ENCODE data around the gene ATG4A.

The ATG4A gene

GRCh38 chrX:108053218-108053617, 38.4 kb upstream of the ATG4A start:
- H3K79me1 ChIP-seq (replicated peaks; ENCODE audit: low read length, poor library complexity, severe bottlenecking) = no peaks in the 10 kb centered on the region
- H3K4me3 ChIP-seq (ENCODE audit: insufficient read depth in 1 of 2, low read depth in 1 of 2, low read length in 2 of 2) = no peak overlapping the region
- no peak overlapping the region for H3K27ac ChIP-seq (ENCODE audit: low read length, poor library complexity, severe bottlenecking)
- no peak overlapping the region for H2BK120ac ChIP-seq (ENCODE audit: low read depth, low read length)
- H2BK5ac ChIP-seq (ENCODE audit: low read depth, low read length, poor library complexity, severe bottlenecking) = no peak overlapping the region
- H3K4me2 ChIP-seq (ENCODE audit: low read length, poor library complexity, severe bottlenecking) = no peak overlapping the region
- no peak overlapping the region for H3K9ac ChIP-seq (ENCODE audit: low read length)
- H3K18ac ChIP-seq (ENCODE audit: low read depth in 1 of 2, low read length in 2 of 2) = no peak overlapping the region
- no peak overlapping the region for H4K8ac ChIP-seq (ENCODE audit: low read length)
- H2AFZ ChIP-seq (ENCODE audit: low read depth, low read length) = no peak overlapping the region
- no peak overlapping the region for H2BK15ac ChIP-seq (ENCODE audit: low read depth, poor library complexity, severe bottlenecking)
- no peaks in the 10 kb centered on the region for H3K9me3 ChIP-seq (ENCODE audit: control insufficient read depth, low read length)
- H3K4ac ChIP-seq (ENCODE audit: low read depth in 1 of 2, low read length in 2 of 2) = no peak overlapping the region
- H4K91ac ChIP-seq (ENCODE audit: low read length) = no peak overlapping the region
- H3K14ac ChIP-seq (ENCODE audit: low read length in 2 of 2) = no peak overlapping the region
- no peaks in the 10 kb centered on the region for H3K36me3 ChIP-seq (ENCODE audit: control insufficient read depth in 1 of 2, insufficient read depth in 2 of 2, low read depth in 1 of 2, low read length in 2 of 2)
- no peak for DNase-seq
- no peak overlapping the region for H2BK12ac ChIP-seq (ENCODE audit: low read length in 2 of 2)
- no peak overlapping the region for H2AK5ac ChIP-seq (ENCODE audit: low read length, severe bottlenecking)
- H3K27me3 ChIP-seq (ENCODE audit: control insufficient read depth in 1 of 2, insufficient read depth in 1 of 2, low read length in 2 of 2) = peaks cover 0 to 27% of the 10 kb centered on the region in 2 experiments
- no peaks in the 10 kb centered on the region for H3K4me1 ChIP-seq (ENCODE audit: control insufficient read depth, insufficient read depth, low read depth, low read length)
- H3K23ac ChIP-seq (ENCODE audit: low read length in 2 of 2) = no peak overlapping the region

GRCh38 chrX:108055546-108055945, 36.0 kb upstream of the ATG4A start:
- H2BK120ac ChIP-seq (ENCODE audit: low read depth, low read length) = no peak overlapping the region
- H4K8ac ChIP-seq (ENCODE audit: low read length) = no peak overlapping the region
- H3K4me1 ChIP-seq (ENCODE audit: control insufficient read depth, insufficient read depth, low read depth, low read length) = no peaks in the 10 kb centered on the region
- no peaks in the 10 kb centered on the region for H3K36me3 ChIP-seq (ENCODE audit: control insufficient read depth in 1 of 2, insufficient read depth in 2 of 2, low read depth in 1 of 2, low read length in 2 of 2)
- H3K4me2 ChIP-seq (ENCODE audit: low read length, poor library complexity, severe bottlenecking) = no peak overlapping the region
- H3K9me3 ChIP-seq (ENCODE audit: control insufficient read depth, low read length) = peaks cover under 1% of the 10 kb centered on the region
- no peaks in the 10 kb centered on the region for H3K79me1 ChIP-seq (replicated peaks; ENCODE audit: low read length, poor library complexity, severe bottlenecking)
- H3K4ac ChIP-seq (ENCODE audit: low read depth in 1 of 2, low read length in 2 of 2) = no peak overlapping the region
- H3K18ac ChIP-seq (ENCODE audit: low read depth in 1 of 2, low read length in 2 of 2) = no peak overlapping the region
- no peak for DNase-seq
- no peak overlapping the region for H2AK5ac ChIP-seq (ENCODE audit: low read length, severe bottlenecking)
- no peak overlapping the region for H2BK5ac ChIP-seq (ENCODE audit: low read depth, low read length, poor library complexity, severe bottlenecking)
- no peak overlapping the region for H3K14ac ChIP-seq (ENCODE audit: low read length in 2 of 2)
- no peak overlapping the region for H4K91ac ChIP-seq (ENCODE audit: low read length)
- H3K27me3 ChIP-seq (ENCODE audit: control insufficient read depth in 1 of 2, insufficient read depth in 1 of 2, low read length in 2 of 2) = peaks cover 0 to 33% of the 10 kb centered on the region in 2 experiments
- no peak overlapping the region for H3K4me3 ChIP-seq (ENCODE audit: insufficient read depth in 1 of 2, low read depth in 1 of 2, low read length in 2 of 2)
- H3K23ac ChIP-seq (ENCODE audit: low read length in 2 of 2) = no peak overlapping the region
- H3K9ac ChIP-seq (ENCODE audit: low read length) = no peak overlapping the region
- no peak overlapping the region for H2AFZ ChIP-seq (ENCODE audit: low read depth, low read length)
- no peak overlapping the region for H2BK15ac ChIP-seq (ENCODE audit: low read depth, poor library complexity, severe bottlenecking)
- no peak overlapping the region for H2BK12ac ChIP-seq (ENCODE audit: low read length in 2 of 2)
- no peak overlapping the region for H3K27ac ChIP-seq (ENCODE audit: low read length, poor library complexity, severe bottlenecking)

GRCh38 chrX:108059801-108060200, 31.8 kb upstream of the ATG4A start:
- whole genome bisulfite sequencing = 100% methylated on average over 1 of the region's 1 CpG
- Histone ChIP-seq H3K9me3 (ENCODE audit: control insufficient read depth, low read length) (peaks cover 4% of the 10 kb centered on the region), H3K4me3 (ENCODE audit: insufficient read depth in 1 of 2, low read depth in 1 of 2, low read length in 2 of 2) (no peak overlapping the region)

GRCh38 chrX:108064001-108064400, 27.6 kb upstream of the ATG4A start:
- Histone ChIP-seq H3K36me3 (ENCODE audit: control insufficient read depth in 1 of 2, insufficient read depth in 2 of 2, low read depth in 1 of 2, low read length in 2 of 2) (no peaks in the 10 kb centered on the region), H3K14ac (ENCODE audit: low read length in 2 of 2) (no peak overlapping the region), H2BK12ac (ENCODE audit: low read length in 2 of 2) (no peak overlapping the region), H4K8ac (ENCODE audit: low read length) (no peak overlapping the region), H3K4me1 (ENCODE audit: control insufficient read depth, insufficient read depth, low read depth, low read length) (no peaks in the 10 kb centered on the region), H3K23ac (ENCODE audit: low read length in 2 of 2) (no peak overlapping the region), H3K79me1 (replicated peaks; ENCODE audit: low read length, poor library complexity, severe bottlenecking) (no peaks in the 10 kb centered on the region), H3K9ac (ENCODE audit: low read length) (no peak overlapping the region), H3K4ac (ENCODE audit: low read depth in 1 of 2, low read length in 2 of 2) (no peak overlapping the region), H4K91ac (ENCODE audit: low read length) (no peak overlapping the region), H2BK5ac (ENCODE audit: low read depth, low read length, poor library complexity, severe bottlenecking) (no peak overlapping the region), H2AK5ac (ENCODE audit: low read length, severe bottlenecking) (no peak overlapping the region), H2AFZ (ENCODE audit: low read depth, low read length) (no peak overlapping the region), H3K27ac (ENCODE audit: low read length, poor library complexity, severe bottlenecking) (no peak overlapping the region), H3K18ac (ENCODE audit: low read depth in 1 of 2, low read length in 2 of 2) (no peak overlapping the region), H2BK15ac (ENCODE audit: low read depth, poor library complexity, severe bottlenecking) (no peak overlapping the region), H3K4me3 (ENCODE audit: insufficient read depth in 1 of 2, low read depth in 1 of 2, low read length in 2 of 2) (no peak overlapping the region), H3K4me2 (ENCODE audit: low read length, poor library complexity, severe bottlenecking) (no peak overlapping the region), H3K27me3 (ENCODE audit: control insufficient read depth in 1 of 2, insufficient read depth in 1 of 2, low read length in 2 of 2) (peaks cover 0 to 72% of the 10 kb centered on the region in 2 experiments), H2BK120ac (ENCODE audit: low read depth, low read length) (no peak overlapping the region), H3K9me3 (ENCODE audit: control insufficient read depth, low read length) (peaks cover 4% of the 10 kb centered on the region)
- DNase-seq = no peak
- WGBS = no CpG with 5 or more reads among the region's 1 CpG

More at GRCh38 chrX:108059801-108060200, 31.8 kb upstream of the ATG4A start:
- Histone ChIP-seq H3K4me2 (ENCODE audit: low read length, poor library complexity, severe bottlenecking) (no peak overlapping the region), H2AFZ (ENCODE audit: low read depth, low read length) (no peak overlapping the region), H3K18ac (ENCODE audit: low read depth in 1 of 2, low read length in 2 of 2) (no peak overlapping the region), H3K27ac (ENCODE audit: low read length, poor library complexity, severe bottlenecking) (no peak overlapping the region), H3K14ac (ENCODE audit: low read length in 2 of 2) (no peak overlapping the region), H4K91ac (ENCODE audit: low read length) (no peak overlapping the region), H3K79me1 (replicated peaks; ENCODE audit: low read length, poor library complexity, severe bottlenecking) (no peaks in the 10 kb centered on the region), H2BK12ac (ENCODE audit: low read length in 2 of 2) (no peak overlapping the region), H2AK5ac (ENCODE audit: low read length, severe bottlenecking) (no peak overlapping the region), H2BK15ac (ENCODE audit: low read depth, poor library complexity, severe bottlenecking) (no peak overlapping the region), H2BK5ac (ENCODE audit: low read depth, low read length, poor library complexity, severe bottlenecking) (no peak overlapping the region), H4K8ac (ENCODE audit: low read length) (no peak overlapping the region), H3K4ac (ENCODE audit: low read depth in 1 of 2, low read length in 2 of 2) (no peak overlapping the region), H3K9ac (ENCODE audit: low read length) (no peak overlapping the region), H3K23ac (ENCODE audit: low read length in 2 of 2) (no peak overlapping the region), H2BK120ac (ENCODE audit: low read depth, low read length) (no peak overlapping the region), H3K36me3 (ENCODE audit: control insufficient read depth in 1 of 2, insufficient read depth in 2 of 2, low read depth in 1 of 2, low read length in 2 of 2) (no peaks in the 10 kb centered on the region), H3K4me1 (ENCODE audit: control insufficient read depth, insufficient read depth, low read depth, low read length) (no peaks in the 10 kb centered on the region), H3K27me3 (ENCODE audit: control insufficient read depth in 1 of 2, insufficient read depth in 1 of 2, low read length in 2 of 2) (peaks cover 0 to 59% of the 10 kb centered on the region in 2 experiments)
- no peak for DNase-seq
